CD4-positive, alpha-beta memory T cell (primary cell): ENCODE data around the gene RAP2A. TPM values are rescaled to one million over a fixed set of nuclear protein-coding genes. Genes with fewer than 3 reads are reported as not detected.

ENCODE experiments used
- CTCF ChIA-PET: fragments of 350-600 bp; sonication (Branson Sonifier 250); formaldehyde crosslinking; loops from one replicate; lab custom pipeline; 2021; ENCODE audit warnings: inconsistent platforms; ENCODE audit not compliant: partially characterized antibody; lab: Charles Lee
- POLR2A ChIA-PET: fragments of 350-600 bp; sonication (Branson Sonifier 250); formaldehyde crosslinking; loops from one replicate; lab custom pipeline; 2021; ENCODE audit not compliant: partially characterized antibody; lab: Charles Lee
- DNase-seq, 5 donors: peaks; one replicate each; pipeline versions ENCODE4 v3.0.0 to v3.0.0-alpha.2; 2020 to 2022; ENCODE audit warnings: mixed read lengths in 1 of 5
- H3K27ac ChIP-seq: one replicate; pipeline ENCODE4 v1.7.0; 2013; ENCODE audit warnings: low read depth, low read length
- H3K27me3 ChIP-seq: 2 replicates; pipeline ENCODE4 v1.7.0; 2013; ENCODE audit warnings: mild to moderate bottlenecking, low read length, moderate library complexity; ENCODE audit not compliant: insufficient read depth
- H3K36me3 ChIP-seq: 2 replicates; pipeline ENCODE4 v1.7.0; 2013; ENCODE audit warnings: mild to moderate bottlenecking, low read length, moderate library complexity; ENCODE audit not compliant: insufficient read depth
- H3K4me1 ChIP-seq: 2 replicates; pipeline ENCODE4 v1.7.0; 2013; ENCODE audit warnings: mild to moderate bottlenecking, low read length, moderate library complexity; ENCODE audit not compliant: insufficient read depth
- H3K4me3 ChIP-seq, 2 donors: one replicate each; pipeline ENCODE4 v1.7.0; 2013; ENCODE audit warnings: low read length in 2 of 2, mild to moderate bottlenecking in 1 of 2
- H3K9me3 ChIP-seq, 2 donors: one replicate each; pipeline ENCODE4 v1.7.0; 2013; ENCODE audit warnings: low read length in 2 of 2, control low read depth in 1 of 2; ENCODE audit not compliant: control insufficient read depth in 1 of 2
- H3K27ac Mint-ChIP-seq, 7 donors: one replicate each; pipeline ENCODE4 v1.8.0; 2020 to 2021; ENCODE audit warnings: mixed read lengths in 7 of 7, mild to moderate bottlenecking in 6 of 7, inconsistent platforms in 3 of 7, moderate library complexity in 3 of 7
- H3K27me3 Mint-ChIP-seq, 2 donors: one replicate each; pipeline ENCODE4 v1.8.0; 2020 to 2021; ENCODE audit warnings: mixed read lengths in 2 of 2
- H3K36me3 Mint-ChIP-seq, 2 donors: one replicate each; pipeline ENCODE4 v1.8.0; 2020 to 2021; ENCODE audit warnings: mixed read lengths in 2 of 2, inconsistent platforms in 1 of 2, mild to moderate bottlenecking in 1 of 2
- H3K4me1 Mint-ChIP-seq, 4 donors: one replicate each; pipeline ENCODE4 v1.8.0; 2020 to 2021; ENCODE audit warnings: mixed read lengths in 4 of 4, mild to moderate bottlenecking in 1 of 4
- H3K4me3 Mint-ChIP-seq, 8 donors: one replicate each; pipeline ENCODE4 v1.8.0; 2020 to 2021; ENCODE audit warnings: mixed read lengths in 8 of 8, mild to moderate bottlenecking in 7 of 8, moderate library complexity in 6 of 8, inconsistent platforms in 3 of 8
- H3K9me3 Mint-ChIP-seq, 8 donors: one replicate each; pipeline ENCODE4 v1.8.0; 2020 to 2021; ENCODE audit warnings: mixed read lengths in 8 of 8, mild to moderate bottlenecking in 5 of 8, inconsistent platforms in 3 of 8, moderate library complexity in 1 of 8
- intact Hi-C: fragments of 100-400 bp; cut with micrococcal nuclease; formaldehyde crosslinking; loops from one replicate; pipeline ENCODE4 v1.15.1; 2023
- polyA plus RNA-seq, 2 donors: library from polyadenylated mRNA; unstranded; fragments of 300-500 nt; fragmentation: Illumina TruSeq; gene quantifications; one replicate each; pipeline ENCODE4 v1.2.3, GENCODE V29; 2021
- total RNA-seq, 2 experiments: library from RNA; stranded (reverse); gene quantifications; one replicate each; pipeline ENCODE4 v1.2.3, GENCODE V29; 2021

The RAP2A gene
- total and polyA plus RNA-seq, 4 experiments from 2014 or later, result 1.7 to 24.0 (median 12.7) TPM

DNA sequence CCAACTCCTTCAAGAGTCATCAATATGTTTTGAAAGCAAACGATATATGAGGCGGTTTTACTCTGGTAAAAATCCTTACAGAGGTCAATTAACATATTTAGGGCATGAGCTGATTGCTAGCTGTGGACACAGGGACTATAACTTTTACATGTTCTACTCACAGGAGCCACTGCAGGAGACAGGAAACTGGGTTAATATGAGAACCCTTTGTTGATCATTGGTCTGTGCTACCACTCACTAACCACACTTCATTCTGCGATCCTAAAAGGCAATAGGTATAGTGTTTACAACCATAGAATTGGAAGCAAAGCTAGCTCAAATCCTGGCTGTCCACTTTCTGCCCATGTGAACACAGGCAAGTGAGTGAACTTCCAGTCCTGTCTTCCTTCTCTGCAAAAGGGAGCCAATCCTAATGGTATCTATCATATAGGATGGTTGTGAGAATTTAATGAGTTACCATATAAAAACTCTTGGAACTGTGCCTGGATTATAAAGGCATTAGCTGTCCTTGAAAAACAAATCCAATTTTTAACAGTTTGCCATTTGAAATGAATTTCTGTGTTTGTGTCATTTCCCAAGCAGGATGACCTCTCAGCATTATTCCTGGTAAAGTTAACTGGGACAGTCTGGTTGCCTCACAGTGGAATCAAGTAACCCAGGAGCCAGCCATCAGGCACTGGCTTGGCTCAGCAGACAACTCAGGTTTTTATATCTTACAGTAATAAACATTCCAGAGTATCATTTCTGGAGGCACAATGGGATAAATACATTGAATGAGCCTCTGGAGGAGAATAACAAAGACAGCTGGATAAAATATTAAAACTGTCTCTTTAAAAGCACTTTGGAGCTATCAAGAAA lies 29.8 kb upstream of the RAP2A start:
- no peak overlapping the region for H3K27ac ChIP-seq
- Mint-ChIP-seq H3K4me3 (no peak overlapping the region), H3K4me1 (no peaks in the 10 kb centered on the region), H3K27ac (no peak overlapping the region), H3K9me3 (peaks cover 0 to 20% (median 6%) of the 10 kb centered on the region in 8 donors), H3K27me3 (peaks cover 14 to 17% of the 10 kb centered on the region in 2 donors), H3K36me3 (no peaks in the 10 kb centered on the region)
- H3K9me3 ChIP-seq, result no peaks in the 10 kb centered on the region
- CTCF ChIA-PET, result no interaction called here
- no peaks in the 10 kb centered on the region for H3K36me3 ChIP-seq
- POLR2A ChIA-PET, result no interaction called here
- H3K4me3 ChIP-seq, result no peak overlapping the region
- DNase-seq, result no peak
- no peaks in the 10 kb centered on the region for H3K4me1 ChIP-seq
- intact Hi-C loops, result no loop called here
- H3K27me3 ChIP-seq, result peaks cover 9% of the 10 kb centered on the region

DNA sequence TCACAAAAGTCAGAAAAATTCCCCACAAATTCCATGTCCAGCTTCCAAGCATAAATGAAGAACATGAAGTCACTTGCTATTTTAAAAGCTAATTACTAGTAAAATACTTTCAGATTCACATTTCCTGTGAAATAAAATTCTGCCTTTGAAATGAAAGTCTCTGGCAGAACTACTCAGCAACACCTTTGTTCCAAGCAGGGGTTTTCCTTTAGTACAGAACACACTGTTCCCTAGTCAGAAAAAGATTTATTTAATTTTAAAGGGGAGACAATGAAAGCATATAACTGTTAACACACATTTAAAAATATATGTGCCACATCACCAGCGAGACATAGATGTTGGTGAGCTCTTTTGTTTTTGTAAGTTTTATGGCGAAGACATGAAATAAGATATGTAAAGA lies 26.4 kb upstream of the RAP2A start:
- no peaks in the 10 kb centered on the region for H3K36me3 Mint-ChIP-seq
- no peaks in the 10 kb centered on the region for H3K4me1 ChIP-seq
- no peaks in the 10 kb centered on the region for H3K36me3 ChIP-seq
- intact Hi-C loops, result no loop called here
- ChIA-PET CTCF (interaction anchor here (0.6 kb wide), 1 partner anchor 447 kb away, joined by 3 read pairs; no protein-coding TSS in a partner anchor), POLR2A (no interaction called here)
- H3K4me1 Mint-ChIP-seq, result no peaks in the 10 kb centered on the region
- no peak overlapping the region for H3K27ac ChIP-seq
- H3K9me3 ChIP-seq, result no peaks in the 10 kb centered on the region
- DNase-seq, result no peak
- H3K27ac Mint-ChIP-seq, result no peak overlapping the region
- peaks cover 12 to 17% of the 10 kb centered on the region in 2 donors for H3K27me3 Mint-ChIP-seq
- H3K4me3 Mint-ChIP-seq, result no peak overlapping the region
- H3K4me3 ChIP-seq, result no peak overlapping the region
- peaks cover 9% of the 10 kb centered on the region for H3K27me3 ChIP-seq
- peaks cover 0 to 8% (median 0%) of the 10 kb centered on the region in 8 donors for H3K9me3 Mint-ChIP-seq

DNA sequence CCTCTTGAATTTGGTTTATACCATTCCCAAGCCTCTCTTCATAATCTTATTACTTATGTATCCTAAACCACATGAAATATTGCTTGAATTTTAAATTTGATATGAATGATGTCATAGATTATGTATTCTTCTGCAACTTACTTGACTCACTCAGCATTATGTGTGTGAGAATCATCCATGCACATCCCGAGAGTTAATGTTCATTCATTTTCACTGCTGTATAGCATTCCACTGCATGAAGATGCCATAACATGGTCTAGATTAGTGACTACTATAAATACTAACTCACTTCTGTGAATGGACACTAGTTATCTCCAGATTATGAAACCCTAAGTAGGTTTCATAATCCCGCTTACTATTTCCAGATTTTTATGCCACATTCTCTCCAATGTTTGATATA lies 25.0 kb upstream of the RAP2A start:
- H3K27ac Mint-ChIP-seq, result no peak overlapping the region
- intact Hi-C loops, result no loop called here
- no peak for DNase-seq
- H3K27me3 ChIP-seq, result peaks cover 4% of the 10 kb centered on the region
- H3K4me1 Mint-ChIP-seq, result no peaks in the 10 kb centered on the region
- H3K4me3 Mint-ChIP-seq, result no peak overlapping the region
- no peaks in the 10 kb centered on the region for H3K4me1 ChIP-seq
- ChIA-PET POLR2A (no interaction called here), CTCF (no interaction called here)
- H3K27ac ChIP-seq, result no peak overlapping the region
- H3K36me3 ChIP-seq, result no peaks in the 10 kb centered on the region
- H3K9me3 ChIP-seq, result no peaks in the 10 kb centered on the region
- no peaks in the 10 kb centered on the region for H3K36me3 Mint-ChIP-seq
- peaks cover 0 to 8% (median 0%) of the 10 kb centered on the region in 8 donors for H3K9me3 Mint-ChIP-seq
- peaks cover 9 to 11% of the 10 kb centered on the region in 2 donors for H3K27me3 Mint-ChIP-seq
- no peak overlapping the region for H3K4me3 ChIP-seq

DNA sequence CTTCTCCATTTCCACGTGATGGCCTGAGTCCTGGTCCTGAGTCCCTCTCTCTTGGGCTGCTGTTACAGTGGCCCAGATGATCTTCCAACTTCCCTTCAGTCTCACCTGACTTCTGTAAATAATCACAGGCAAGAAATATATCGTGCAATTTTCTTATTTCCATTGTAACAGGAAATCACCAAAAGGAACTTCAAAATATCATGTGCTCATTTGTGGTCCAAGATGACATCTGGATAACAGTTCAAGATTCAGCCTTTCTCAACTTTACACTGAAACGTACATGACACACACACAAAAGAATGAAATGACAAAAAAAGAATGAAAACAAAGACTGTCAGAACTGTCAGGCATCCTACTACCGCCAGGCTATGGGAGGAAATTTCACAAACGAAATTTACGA lies 22.0 kb upstream of the RAP2A start:
- intact Hi-C loops, result no loop called here
- no peaks in the 10 kb centered on the region for H3K9me3 ChIP-seq
- no peaks in the 10 kb centered on the region for H3K27me3 ChIP-seq
- Mint-ChIP-seq H3K27ac (no peak overlapping the region), H3K9me3 (no peaks in the 10 kb centered on the region), H3K27me3 (peaks cover 14 to 19% of the 10 kb centered on the region in 2 donors), H3K4me1 (no peaks in the 10 kb centered on the region), H3K4me3 (no peak overlapping the region), H3K36me3 (no peaks in the 10 kb centered on the region)
- no peaks in the 10 kb centered on the region for H3K36me3 ChIP-seq
- no peaks in the 10 kb centered on the region for H3K4me1 ChIP-seq
- ChIA-PET CTCF (no interaction called here), POLR2A (no interaction called here)
- no peak for DNase-seq
- no peak overlapping the region for H3K4me3 ChIP-seq
- H3K27ac ChIP-seq, result no peak overlapping the region

DNA sequence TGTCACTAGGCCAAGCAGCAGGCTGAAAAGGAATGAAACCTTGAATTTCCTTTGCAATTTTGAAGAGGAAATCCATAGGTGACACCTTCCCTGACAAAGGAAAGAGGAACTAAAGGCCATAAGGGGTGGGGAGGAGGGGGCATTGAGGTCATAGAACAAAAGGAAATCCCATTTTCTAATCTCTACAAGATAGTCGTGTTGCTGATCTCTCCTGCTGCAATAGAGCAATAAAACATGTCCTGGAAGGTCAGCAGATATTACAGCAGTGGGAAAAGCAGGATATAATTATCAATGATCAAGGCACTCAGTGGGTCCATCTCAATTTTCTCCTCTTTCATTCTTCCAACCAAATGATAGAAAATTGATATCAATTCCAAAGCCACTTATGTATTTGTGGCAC lies 20.3 kb upstream of the RAP2A start:
- Histone ChIP-seq H3K27ac (no peak overlapping the region), H3K36me3 (no peaks in the 10 kb centered on the region), H3K9me3 (no peaks in the 10 kb centered on the region), H3K4me3 (no peak overlapping the region), H3K4me1 (no peaks in the 10 kb centered on the region), H3K27me3 (no peaks in the 10 kb centered on the region)
- ChIA-PET CTCF (no interaction called here), POLR2A (no interaction called here)
- no peaks in the 10 kb centered on the region for H3K36me3 Mint-ChIP-seq
- no peak overlapping the region for H3K4me3 Mint-ChIP-seq
- no peaks in the 10 kb centered on the region for H3K4me1 Mint-ChIP-seq
- peaks cover 18 to 21% of the 10 kb centered on the region in 2 donors for H3K27me3 Mint-ChIP-seq
- H3K27ac Mint-ChIP-seq, result no peak overlapping the region
- no peak for DNase-seq
- H3K9me3 Mint-ChIP-seq, result no peaks in the 10 kb centered on the region
- intact Hi-C loops, result no loop called here

DNA sequence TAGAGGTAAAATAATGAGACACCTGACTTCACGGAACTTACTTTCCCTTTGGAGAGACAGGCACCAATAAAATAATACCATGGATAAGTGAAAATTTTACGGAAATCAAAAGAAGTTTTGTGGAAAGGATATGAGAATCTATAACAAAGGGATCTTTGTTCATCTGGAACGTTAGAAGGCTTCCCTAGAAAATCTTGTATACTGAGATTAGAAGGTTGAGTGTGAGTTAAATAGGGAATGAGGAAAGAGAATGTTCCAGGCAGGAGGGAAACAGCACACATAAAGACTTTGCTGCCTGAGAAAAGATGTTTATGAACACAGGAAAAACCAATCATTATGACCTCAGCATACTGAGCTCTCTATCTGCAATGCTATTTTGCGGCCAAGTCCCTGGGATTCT lies 19.6 kb upstream of the RAP2A start:
- Histone ChIP-seq H3K4me3 (no peak overlapping the region), H3K9me3 (no peaks in the 10 kb centered on the region), H3K27ac (no peak overlapping the region), H3K27me3 (no peaks in the 10 kb centered on the region), H3K4me1 (no peaks in the 10 kb centered on the region), H3K36me3 (no peaks in the 10 kb centered on the region)
- Mint-ChIP-seq H3K27me3 (peaks cover 15 to 18% of the 10 kb centered on the region in 2 donors), H3K4me3 (peak overlapping the region in 1 of 8 donors; percentile 4), H3K27ac (no peak overlapping the region), H3K9me3 (no peaks in the 10 kb centered on the region), H3K4me1 (no peaks in the 10 kb centered on the region), H3K36me3 (no peaks in the 10 kb centered on the region)
- ChIA-PET CTCF (no interaction called here), POLR2A (no interaction called here)
- intact Hi-C loops, result no loop called here
- no peak for DNase-seq

DNA sequence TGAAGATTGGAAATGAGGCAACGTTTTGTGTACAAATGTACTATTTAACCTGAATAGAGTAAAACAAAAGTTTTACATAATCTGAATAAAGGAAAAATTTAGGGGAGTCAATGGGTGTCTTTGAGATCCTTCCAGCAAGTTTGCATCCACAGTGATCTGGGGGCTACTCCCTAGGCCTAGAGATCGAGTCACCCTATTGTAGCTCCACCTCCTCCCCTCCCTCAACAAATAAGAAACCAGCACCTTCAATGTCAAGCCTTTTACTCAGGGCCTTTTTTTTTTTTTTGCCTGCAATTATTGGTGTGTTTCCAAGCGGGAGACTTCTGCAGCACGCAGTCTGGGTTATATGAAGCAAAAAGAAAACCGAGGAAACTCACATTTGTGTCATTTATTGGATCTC lies 16.3 kb upstream of the RAP2A start:
- POLR2A ChIA-PET, result no interaction called here
- H3K27ac Mint-ChIP-seq, result no peak overlapping the region
- H3K4me1 ChIP-seq, result no peaks in the 10 kb centered on the region
- H3K36me3 ChIP-seq, result no peaks in the 10 kb centered on the region
- H3K36me3 Mint-ChIP-seq, result no peaks in the 10 kb centered on the region
- H3K4me3 ChIP-seq, result no peak overlapping the region
- H3K9me3 ChIP-seq, result no peaks in the 10 kb centered on the region
- CTCF ChIA-PET, result no interaction called here
- H3K9me3 Mint-ChIP-seq, result no peaks in the 10 kb centered on the region
- H3K4me1 Mint-ChIP-seq, result no peaks in the 10 kb centered on the region
- H3K4me3 Mint-ChIP-seq, result no peak overlapping the region
- H3K27me3 ChIP-seq, result no peaks in the 10 kb centered on the region
- intact Hi-C loops, result no loop called here
- peaks cover 20 to 22% of the 10 kb centered on the region in 2 donors for H3K27me3 Mint-ChIP-seq
- H3K27ac ChIP-seq, result no peak overlapping the region
- DNase-seq, result no peak
